Stimulated activated naive CD8-positive, alpha-beta T cell treated with anti-CD3 and anti-CD28 coated beads, Interleukin-15, amount 100 ng/mL, for 72 hours (primary cell): ENCODE measurements around the gene TBXAS1.

Experiments used
- ATAC-seq: fragments of 150-1000 bp; cut with Tn5 transposase; 2 replicates; pipeline ENCODE4 v1.10.0; 2021; ENCODE audit warnings: mild to moderate bottlenecking, moderate library complexity
- DNase-seq, 2 donors: peaks; one replicate each; pipeline ENCODE4 v3.0.0; 2021 to 2022
- H3K27ac Mint-ChIP-seq, 2 donors: one replicate each; pipeline ENCODE4 v1.8.0; 2022; ENCODE audit warnings: mild to moderate bottlenecking in 2 of 2, mixed read lengths in 2 of 2, moderate library complexity in 2 of 2
- H3K27me3 Mint-ChIP-seq: one replicate; pipeline ENCODE4 v1.8.0; 2022; ENCODE audit warnings: mixed read lengths
- H3K4me1 Mint-ChIP-seq: one replicate; pipeline ENCODE4 v1.8.0; 2022; ENCODE audit warnings: mild to moderate bottlenecking, mixed read lengths
- H3K4me3 Mint-ChIP-seq, 2 donors: one replicate each; pipeline ENCODE4 v1.8.0; 2022; ENCODE audit warnings: mild to moderate bottlenecking in 2 of 2, mixed read lengths in 2 of 2, moderate library complexity in 1 of 2
- H3K9me3 Mint-ChIP-seq, 2 donors: one replicate each; pipeline ENCODE4 v1.8.0; 2022; ENCODE audit warnings: mixed read lengths in 2 of 2

Gene TBXAS1

DNA sequence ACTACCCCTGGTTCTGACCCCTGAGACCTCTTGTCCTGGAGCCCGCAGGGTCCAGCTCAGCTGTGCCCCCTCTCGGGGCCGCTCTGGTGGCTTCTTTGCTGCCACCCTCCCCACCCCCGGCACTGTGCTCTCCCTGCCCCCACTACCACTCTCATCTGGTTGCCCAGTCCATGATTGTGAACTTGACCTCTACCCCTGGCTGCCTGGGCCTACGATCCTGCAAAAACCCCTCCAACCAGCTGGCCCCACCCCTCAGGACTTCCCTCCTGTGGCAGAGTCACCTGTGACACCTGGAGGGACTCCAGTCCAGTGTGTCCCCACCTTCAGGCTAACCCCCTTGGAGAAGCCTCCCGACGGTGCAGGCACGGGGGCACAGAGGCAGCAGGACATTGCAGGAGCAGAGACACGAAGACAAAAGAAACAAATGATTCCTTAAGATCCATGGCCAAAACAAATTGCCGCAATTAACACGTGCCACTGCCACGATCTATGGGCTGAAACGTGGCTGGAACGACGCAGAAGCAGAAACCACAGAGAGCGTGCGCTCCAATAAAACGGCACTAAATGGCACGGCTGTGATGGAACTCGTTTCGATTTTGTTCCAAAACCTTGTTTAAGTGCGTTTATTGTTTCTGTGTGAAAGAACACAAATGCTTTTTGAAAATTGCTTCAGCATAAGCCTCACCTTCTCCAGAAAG lies 161.7 kb downstream of the TBXAS1 start:
- H3K27ac Mint-ChIP-seq = peak overlapping the region in 1 of 2 donors; percentile 12

DNA sequence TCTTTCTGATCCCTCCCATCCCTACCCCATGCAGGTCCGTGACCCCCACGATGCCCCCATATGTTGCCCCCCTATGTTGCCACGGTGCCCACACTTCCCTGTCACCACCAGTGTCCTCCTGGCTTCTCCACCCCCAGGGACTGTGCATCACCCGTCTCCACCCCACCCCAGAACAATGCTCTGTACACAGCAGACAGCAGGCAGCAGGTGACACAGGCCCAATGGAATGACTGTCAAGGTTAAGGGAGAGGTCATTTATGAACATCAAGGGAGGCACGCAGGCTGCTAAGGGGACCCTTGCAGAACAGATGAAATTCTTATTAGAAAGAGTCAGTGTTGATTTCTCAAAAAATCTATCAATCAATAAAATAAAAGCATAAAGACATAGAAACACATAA lies 162.2 kb downstream of the TBXAS1 start:
- no peak overlapping the region for H3K27ac Mint-ChIP-seq
- no peak for DNase-seq
- ATAC-seq = peak; percentile 44
- H3K9me3 Mint-ChIP-seq = no peaks in the 10 kb centered on the region
- no peaks in the 10 kb centered on the region for H3K4me1 Mint-ChIP-seq
- no peak overlapping the region for H3K4me3 Mint-ChIP-seq
- H3K27me3 Mint-ChIP-seq = no peaks in the 10 kb centered on the region

More for the DNA sequence above, 161.7 kb downstream of the TBXAS1 start:
- DNase-seq (no peak), ATAC-seq (no peak)
- Mint-ChIP-seq H3K27me3 (no peaks in the 10 kb centered on the region), H3K9me3 (no peaks in the 10 kb centered on the region), H3K4me3 (no peak overlapping the region), H3K4me1 (no peaks in the 10 kb centered on the region)

DNA sequence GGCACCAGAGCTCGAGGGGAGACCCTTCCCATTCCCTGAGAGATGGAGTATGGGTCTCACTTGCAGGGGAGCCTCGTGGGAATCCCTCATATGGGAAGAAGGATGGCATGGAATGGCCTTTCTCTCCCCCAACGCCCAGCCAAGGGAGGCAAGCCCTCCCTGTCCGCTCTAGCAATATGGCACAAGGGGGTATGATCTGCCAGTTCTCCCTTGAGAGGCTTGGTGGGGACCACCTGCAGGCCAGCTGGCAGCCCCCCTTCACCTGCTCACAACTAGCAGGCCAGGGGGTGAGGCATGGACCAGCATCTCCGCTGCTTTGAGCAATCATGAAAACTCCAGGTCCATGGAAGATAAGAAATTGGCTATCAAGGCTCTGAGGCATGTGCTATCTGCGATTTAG lies 162.8 kb downstream of the TBXAS1 start:
- H3K27me3 Mint-ChIP-seq = no peaks in the 10 kb centered on the region

DNA sequence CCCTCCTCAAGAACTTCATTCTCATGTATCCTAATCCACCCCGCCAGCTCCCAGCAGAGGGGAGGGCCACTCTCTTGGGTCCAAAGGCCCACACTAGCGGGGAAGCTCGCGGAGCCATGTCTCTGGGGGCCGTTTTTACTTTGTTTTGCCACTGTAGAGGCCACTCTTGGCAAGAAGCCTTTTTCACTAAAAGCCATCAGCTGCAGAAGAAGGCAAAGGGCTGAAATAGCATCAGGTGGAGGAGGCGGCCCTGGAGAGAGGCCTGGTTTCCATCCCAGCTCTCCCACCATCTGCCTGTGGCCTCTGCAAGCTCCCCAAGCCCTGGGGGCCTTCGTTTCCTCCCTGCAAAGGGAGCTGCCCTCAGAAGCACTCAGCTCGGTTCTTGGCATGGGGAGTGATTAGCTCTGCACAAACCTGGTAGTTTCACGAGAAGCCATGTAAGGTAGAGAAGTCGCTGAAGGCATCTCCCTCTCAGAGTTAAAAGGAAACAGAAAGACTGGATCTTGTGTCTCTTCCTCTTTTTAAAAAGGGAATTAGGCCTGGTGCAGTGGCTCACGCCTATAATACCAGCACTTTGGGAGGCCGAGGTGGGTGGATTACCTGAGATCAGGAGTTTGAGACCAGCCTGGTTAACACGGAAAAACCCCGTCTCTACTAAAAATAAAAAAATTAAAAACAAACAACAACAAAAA lies 163.4 kb downstream of the TBXAS1 start:
- no peak for ATAC-seq
- Mint-ChIP-seq H3K4me3 (no peak overlapping the region), H3K27ac (no peak overlapping the region), H3K9me3 (no peaks in the 10 kb centered on the region), H3K4me1 (no peaks in the 10 kb centered on the region), H3K27me3 (no peaks in the 10 kb centered on the region)
- no peak for DNase-seq

More for the DNA sequence above, 162.8 kb downstream of the TBXAS1 start:
- no peak overlapping the region for H3K4me3 Mint-ChIP-seq
- ATAC-seq (no peak), DNase-seq (no peak)
- no peak overlapping the region for H3K27ac Mint-ChIP-seq
- no peaks in the 10 kb centered on the region for H3K9me3 Mint-ChIP-seq
- H3K4me1 Mint-ChIP-seq = no peaks in the 10 kb centered on the region

DNA sequence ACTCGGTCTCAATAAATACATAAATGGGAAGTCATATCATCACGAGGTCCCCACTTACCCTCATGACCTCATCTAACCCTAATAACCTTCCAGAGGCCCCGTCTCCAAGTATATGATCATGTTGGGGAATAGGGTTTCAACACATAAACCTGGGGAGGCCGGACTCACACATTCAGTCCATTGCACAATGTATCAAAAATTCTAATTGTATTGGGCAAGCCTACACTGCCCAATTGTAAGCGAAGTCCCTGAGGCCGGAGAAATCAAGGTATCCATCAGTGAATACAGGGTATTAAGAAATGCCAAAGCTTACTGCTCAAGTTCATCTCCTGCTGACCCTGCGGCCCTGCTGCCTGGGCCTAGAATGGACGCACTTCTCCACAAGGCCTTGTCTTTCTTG lies 164.1 kb downstream of the TBXAS1 start:
- Mint-ChIP-seq H3K4me3 (no peak overlapping the region), H3K27me3 (no peaks in the 10 kb centered on the region), H3K4me1 (no peaks in the 10 kb centered on the region), H3K9me3 (no peaks in the 10 kb centered on the region), H3K27ac (no peak overlapping the region)
- DNase-seq (no peak), ATAC-seq (no peak)

DNA sequence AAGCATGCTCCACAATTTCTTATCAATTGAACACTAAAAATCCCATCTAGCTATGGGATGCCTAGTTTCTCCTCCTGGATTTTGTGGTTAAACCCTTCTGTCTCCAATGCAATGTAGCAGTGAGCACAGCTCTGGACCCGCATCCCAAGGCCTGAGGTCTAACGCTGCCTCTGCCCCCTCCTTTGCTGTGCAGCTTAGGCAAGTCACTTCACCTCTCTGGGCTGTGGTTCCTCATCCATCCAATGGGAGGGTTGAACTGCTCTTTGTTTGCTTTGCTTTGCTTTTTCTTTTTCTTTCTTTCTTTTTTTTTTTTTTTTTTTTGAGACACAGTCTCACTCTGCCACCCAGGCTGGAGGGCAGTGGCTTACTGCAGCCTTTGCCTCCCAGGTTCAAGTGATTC lies 164.5 kb downstream of the TBXAS1 start:
- Mint-ChIP-seq H3K27me3 (no peaks in the 10 kb centered on the region), H3K9me3 (no peaks in the 10 kb centered on the region)
- no peak for ATAC-seq

DNA sequence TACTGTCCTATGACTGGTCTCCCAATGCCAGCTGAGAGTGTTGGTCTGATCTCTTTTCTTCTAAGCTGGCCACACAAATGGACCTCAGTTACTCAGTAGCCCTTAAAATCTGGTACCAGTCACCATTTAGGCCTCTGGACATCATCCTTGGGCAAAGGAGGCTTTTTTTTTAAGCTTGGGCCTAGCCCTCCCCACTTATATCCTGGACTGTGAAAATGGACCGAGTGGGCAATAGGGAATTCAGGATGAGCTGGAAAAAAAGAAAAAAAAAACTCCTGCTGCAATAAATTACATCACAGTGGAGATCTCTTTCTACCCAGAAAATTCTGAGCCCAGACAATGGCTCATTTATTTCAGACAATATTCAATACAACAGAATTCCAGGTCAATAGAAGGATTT lies 165.3 kb downstream of the TBXAS1 start:
- ATAC-seq = no peak
- Mint-ChIP-seq H3K27me3 (no peaks in the 10 kb centered on the region), H3K27ac (no peak overlapping the region), H3K4me3 (no peak overlapping the region), H3K9me3 (no peaks in the 10 kb centered on the region), H3K4me1 (no peaks in the 10 kb centered on the region)
- DNase-seq = no peak

More for the DNA sequence above, 164.5 kb downstream of the TBXAS1 start:
- H3K4me1 Mint-ChIP-seq = no peaks in the 10 kb centered on the region
- no peak overlapping the region for H3K4me3 Mint-ChIP-seq
- no peak for DNase-seq
- no peak overlapping the region for H3K27ac Mint-ChIP-seq

DNA sequence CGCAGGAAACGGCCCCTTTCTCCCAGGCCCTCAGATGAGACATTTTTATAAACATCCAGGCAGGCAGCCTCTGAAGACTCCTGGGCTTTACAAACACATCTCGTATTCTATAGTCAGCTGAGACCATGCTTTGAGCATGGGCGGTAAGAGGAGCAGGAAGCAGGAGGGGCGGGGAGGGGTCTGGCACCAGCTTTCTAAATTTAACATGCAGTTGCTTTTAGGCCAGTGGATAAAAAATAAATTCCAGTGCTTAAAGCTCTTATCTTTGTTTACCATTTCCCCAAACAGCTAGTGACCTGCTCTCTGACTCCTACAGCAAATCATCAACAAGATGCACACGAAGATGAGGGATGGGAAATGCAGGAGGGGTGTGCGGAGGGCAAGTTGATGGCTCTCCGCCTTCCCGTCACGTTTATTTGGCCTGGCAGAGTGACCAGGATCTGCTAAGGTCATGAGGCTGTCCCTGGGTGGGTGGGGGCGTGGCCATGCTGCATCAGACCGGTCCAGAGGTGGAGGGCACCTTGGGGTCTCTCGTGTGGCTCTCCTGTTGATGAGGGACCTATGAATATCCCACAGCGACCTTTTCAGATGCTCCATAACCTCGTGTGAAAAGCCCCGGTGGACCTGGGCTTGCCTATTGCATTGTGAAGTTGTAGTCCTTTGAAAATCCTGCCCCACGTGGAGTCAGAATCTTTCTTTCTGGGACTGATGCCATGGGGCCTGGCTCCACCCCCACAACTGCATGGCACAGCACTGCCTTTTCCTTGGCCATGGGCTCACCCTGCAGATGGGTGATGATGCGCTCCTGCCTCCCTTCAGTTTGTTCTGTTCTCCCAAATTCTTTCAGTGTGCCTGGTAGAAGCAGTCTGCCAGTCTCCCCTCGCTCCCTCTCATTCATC lies 166.2 kb downstream of the TBXAS1 start:
- Mint-ChIP-seq H3K4me1 (no peaks in the 10 kb centered on the region), H3K27me3 (no peaks in the 10 kb centered on the region), H3K27ac (peak overlapping the region in 1 of 2 donors; percentile 32), H3K4me3 (no peak overlapping the region), H3K9me3 (no peaks in the 10 kb centered on the region)
- ATAC-seq (no peak), DNase-seq (no peak)

DNA sequence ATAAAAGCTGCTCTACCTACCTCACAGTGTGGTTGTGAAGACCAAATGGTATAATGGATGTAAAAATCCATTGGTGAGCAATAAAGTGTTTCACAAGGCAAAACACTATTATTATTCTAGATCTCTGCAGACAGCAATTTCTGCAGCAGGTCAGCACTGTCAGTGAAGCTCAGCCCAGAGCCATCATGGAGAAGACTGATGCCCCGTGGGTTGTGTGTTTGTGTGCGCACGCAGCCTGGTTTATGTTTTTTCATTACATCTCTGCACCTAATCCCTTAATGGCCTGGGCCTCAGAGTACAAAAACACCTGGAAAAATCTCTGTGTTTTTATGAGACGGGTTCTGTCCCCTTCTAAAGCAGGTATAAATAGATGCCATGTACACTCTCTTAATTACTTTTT lies 169.5 kb downstream of the TBXAS1 start:
- H3K4me3 Mint-ChIP-seq = no peak overlapping the region
- H3K27ac Mint-ChIP-seq = no peak overlapping the region
- no peaks in the 10 kb centered on the region for H3K27me3 Mint-ChIP-seq
- DNase-seq (no peak), ATAC-seq (no peak)
- no peaks in the 10 kb centered on the region for H3K9me3 Mint-ChIP-seq
- H3K4me1 Mint-ChIP-seq = no peaks in the 10 kb centered on the region

DNA sequence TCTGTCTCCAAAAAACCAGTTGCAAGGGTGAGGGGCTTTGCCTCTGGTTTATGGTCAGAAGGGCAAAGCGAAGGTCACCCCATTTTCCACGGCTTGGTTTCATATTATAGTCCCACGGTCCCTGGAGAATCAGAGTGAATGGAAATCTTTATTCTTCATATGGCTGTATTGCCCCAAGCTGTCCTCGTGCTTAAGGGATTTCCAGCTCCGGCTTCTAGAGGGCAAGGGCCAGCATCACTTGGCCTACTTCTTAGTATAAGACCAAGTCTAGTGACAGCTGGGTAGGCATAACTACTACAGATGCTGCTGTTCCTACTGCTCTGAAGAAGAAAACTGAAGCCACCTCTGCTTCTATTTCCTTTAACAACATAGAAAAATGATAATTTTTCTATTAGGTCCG lies 170.5 kb downstream of the TBXAS1 start:
- no peak overlapping the region for H3K27ac Mint-ChIP-seq
- DNase-seq = no peak

DNA sequence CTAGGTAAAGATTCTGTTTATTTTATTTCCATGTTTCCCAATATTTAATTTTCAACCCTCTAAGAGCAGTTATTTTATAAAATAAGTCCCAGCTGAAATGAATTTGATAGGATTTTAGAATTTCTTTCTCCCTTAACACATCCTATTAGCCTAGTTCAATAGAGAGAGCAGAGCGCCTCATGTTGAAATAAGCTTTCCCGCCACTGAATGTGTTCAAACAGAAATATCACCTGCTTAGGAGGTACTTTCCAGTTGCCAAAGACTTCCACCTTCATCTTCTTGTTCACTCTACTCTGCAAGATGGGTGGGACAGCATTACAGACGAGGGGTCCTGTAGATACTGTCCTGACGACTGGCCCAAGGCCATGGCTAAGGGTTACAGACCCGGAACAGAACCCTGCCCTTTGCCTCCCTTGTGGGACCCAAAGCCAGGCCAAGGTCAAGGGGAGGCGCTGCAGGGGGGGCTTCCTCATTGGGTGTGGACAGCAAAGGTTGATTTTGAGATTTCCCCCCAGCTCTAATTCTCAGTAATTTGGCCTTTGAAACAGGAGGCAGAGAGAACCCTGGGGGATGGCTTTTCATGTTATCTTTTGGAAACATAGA lies 171.7 kb downstream of the TBXAS1 start:
- Mint-ChIP-seq H3K9me3 (no peaks in the 10 kb centered on the region), H3K27me3 (no peaks in the 10 kb centered on the region), H3K27ac (no peak overlapping the region), H3K4me1 (no peaks in the 10 kb centered on the region), H3K4me3 (no peak overlapping the region)
- ATAC-seq (no peak), DNase-seq (no peak)

More for the DNA sequence above, 170.5 kb downstream of the TBXAS1 start:
- no peak overlapping the region for H3K4me3 Mint-ChIP-seq
- ATAC-seq = no peak
- no peaks in the 10 kb centered on the region for H3K9me3 Mint-ChIP-seq
- no peaks in the 10 kb centered on the region for H3K4me1 Mint-ChIP-seq
- H3K27me3 Mint-ChIP-seq = no peaks in the 10 kb centered on the region

DNA sequence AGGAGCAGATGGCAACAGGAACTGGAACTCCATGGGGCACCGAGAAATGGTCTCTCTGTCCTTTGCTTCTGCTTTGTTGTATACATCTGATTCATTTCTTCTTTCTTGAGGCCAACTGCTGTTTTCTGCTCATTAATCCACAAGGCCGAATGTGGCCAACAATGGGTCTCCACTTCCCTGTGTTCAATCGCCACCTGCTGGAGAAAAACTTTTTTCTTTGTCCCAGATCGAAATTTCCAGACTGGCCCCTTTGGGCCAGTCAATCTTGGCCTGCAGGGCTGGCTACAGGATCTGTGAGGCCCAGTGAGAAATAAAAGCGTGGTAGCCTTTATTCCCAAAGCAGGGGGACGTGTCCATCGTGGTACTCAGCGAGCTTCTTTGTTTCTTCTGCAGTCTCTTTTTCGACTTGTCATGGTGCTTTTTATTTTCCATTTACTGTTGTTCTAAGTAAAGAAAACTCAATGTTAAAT lies 174.9 kb downstream of the TBXAS1 start:
- Mint-ChIP-seq H3K4me1 (no peaks in the 10 kb centered on the region), H3K9me3 (no peaks in the 10 kb centered on the region), H3K27ac (no peak overlapping the region), H3K4me3 (no peak overlapping the region), H3K27me3 (no peaks in the 10 kb centered on the region)
- DNase-seq (peak; percentile 24 to 31), ATAC-seq (peak; percentile 50)

DNA sequence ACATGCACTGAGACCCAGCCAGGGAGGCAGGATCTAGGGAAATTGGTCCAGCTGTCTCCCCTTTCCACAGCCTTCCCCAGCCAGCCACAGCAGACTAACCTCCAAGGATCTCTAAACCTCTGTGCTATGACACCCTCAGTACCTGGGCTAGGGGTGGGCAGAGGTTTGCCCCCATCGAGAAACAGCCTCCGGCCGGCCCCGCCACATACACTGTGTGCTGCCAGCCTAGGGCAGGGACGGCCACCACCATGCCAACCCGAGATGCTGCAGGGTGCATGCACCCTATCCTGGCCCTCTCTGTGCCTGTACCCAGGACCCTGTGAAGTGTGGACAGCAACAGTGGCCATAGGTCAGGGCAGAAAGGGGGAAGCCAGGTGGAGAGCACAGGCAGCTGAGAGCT lies 175.6 kb downstream of the TBXAS1 start:
- H3K9me3 Mint-ChIP-seq = no peaks in the 10 kb centered on the region
- DNase-seq (no peak), ATAC-seq (no peak)
- no peaks in the 10 kb centered on the region for H3K27me3 Mint-ChIP-seq
- no peak overlapping the region for H3K27ac Mint-ChIP-seq
- H3K4me3 Mint-ChIP-seq = no peak overlapping the region
- H3K4me1 Mint-ChIP-seq = no peaks in the 10 kb centered on the region

DNA sequence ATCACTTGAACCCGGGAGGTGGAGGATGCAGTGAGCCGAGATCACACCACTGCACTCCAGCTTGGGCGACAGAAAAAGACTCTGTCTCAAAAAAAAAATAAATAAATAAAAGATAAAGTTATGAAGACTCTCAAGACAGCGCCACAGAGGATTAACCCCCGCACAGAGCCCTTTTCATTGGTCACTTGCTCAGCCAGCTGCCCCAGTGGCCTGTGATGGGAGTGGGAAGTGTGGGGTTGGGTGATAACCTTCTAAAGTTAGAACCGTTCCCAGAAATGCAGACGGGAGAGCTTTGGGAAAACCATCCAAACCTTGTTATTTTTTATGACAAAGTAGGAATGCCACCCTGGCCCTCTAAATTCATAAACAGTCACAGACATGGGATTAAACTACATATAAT lies 176.3 kb downstream of the TBXAS1 start:
- Mint-ChIP-seq H3K4me1 (no peaks in the 10 kb centered on the region), H3K27me3 (no peaks in the 10 kb centered on the region)
- no peak for ATAC-seq

DNA sequence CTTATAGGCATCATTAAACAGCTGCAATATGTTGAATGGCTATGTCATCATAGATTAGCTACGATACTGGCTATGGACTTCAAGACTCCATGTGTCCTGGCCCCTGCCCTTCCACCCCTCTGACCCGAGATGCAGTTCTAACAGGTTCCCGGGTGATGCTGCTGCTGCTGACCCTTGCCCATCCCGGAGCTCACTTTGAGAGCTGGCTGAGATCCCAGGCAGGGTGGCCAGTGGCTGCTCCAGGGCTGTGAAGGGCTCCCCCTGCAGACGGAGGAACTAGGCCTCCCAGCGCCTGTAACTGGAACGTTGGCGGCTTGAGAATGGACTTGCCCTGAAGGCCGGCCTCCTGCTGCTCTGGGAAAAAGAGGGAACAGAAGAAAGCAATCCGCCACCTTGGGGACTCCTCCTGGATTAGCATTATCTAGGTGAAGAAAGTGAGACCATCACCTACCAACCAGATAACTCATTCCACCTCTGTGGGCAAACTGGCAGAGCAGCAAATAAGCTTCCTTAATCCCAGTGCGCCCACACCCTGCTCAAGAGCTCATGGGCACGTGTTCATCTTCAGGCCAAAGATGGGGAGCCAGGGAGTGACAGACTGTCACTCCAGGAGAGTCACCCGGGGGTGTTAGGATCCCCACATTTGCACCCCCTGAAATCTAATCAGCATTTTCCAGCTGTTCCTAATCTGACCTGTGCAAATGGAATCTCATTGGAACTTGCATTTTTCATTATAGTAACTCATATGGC lies 176.9 kb downstream of the TBXAS1 start:
- ATAC-seq = no peak
- Mint-ChIP-seq H3K4me3 (no peak overlapping the region), H3K27me3 (no peaks in the 10 kb centered on the region), H3K4me1 (no peaks in the 10 kb centered on the region), H3K27ac (no peak overlapping the region), H3K9me3 (no peaks in the 10 kb centered on the region)
- no peak for DNase-seq

More for the DNA sequence above, 176.3 kb downstream of the TBXAS1 start:
- no peak for DNase-seq
- Mint-ChIP-seq H3K4me3 (no peak overlapping the region), H3K9me3 (no peaks in the 10 kb centered on the region), H3K27ac (no peak overlapping the region)
